Thoracic aorta (tissue), 2 donors: ENCODE measurements around the gene CYLD. TPM values are rescaled to one million over a fixed set of nuclear protein-coding genes. Genes with fewer than 3 reads are reported as not detected.

Experiments used
- ATAC-seq: fragments of 150-250 bp; one replicate; pipeline ENCODE4 v1.8.0; 2017; ENCODE audit warnings: low read depth; ENCODE audit not compliant: insufficient number of reproducible peaks, low FRiP score
- DNase-seq: peaks from one replicate; pipeline ENCODE4 v3.0.0-alpha.2; 2020; ENCODE audit warnings: low spot score
- H3K27ac ChIP-seq, 2 donors: fragments of 200-600 bp; sonication (generic); 1 replicate in 1 of 2; 2 replicates in 1 of 2; pipeline ENCODE4 v1.5.1; 2016; ENCODE audit warnings: mild to moderate bottlenecking in 2 of 2, moderate library complexity in 2 of 2
- H3K27me3 ChIP-seq: fragments of 200-600 bp; sonication (generic); replicated peaks from 2 replicates; pipeline ENCODE4 v1.6.0; 2016; ENCODE audit warnings: mild to moderate bottlenecking; ENCODE audit not compliant: insufficient read depth
- H3K36me3 ChIP-seq: fragments of 200-600 bp; sonication (generic); one replicate; pipeline ENCODE4 v1.5.1; 2016
- H3K4me1 ChIP-seq, 2 donors: fragments of 200-600 bp; sonication (generic); 1 replicate in 1 of 2; 2 replicates in 1 of 2; pipeline versions ENCODE4 v1.5.1 to v1.6.0; 2016; ENCODE audit warnings: low read depth in 2 of 2, mild to moderate bottlenecking in 1 of 2; ENCODE audit not compliant: control insufficient read depth in 1 of 2
- H3K4me3 ChIP-seq: fragments of 200-600 bp; sonication (generic); 2 replicates; pipeline ENCODE4 v1.5.1; 2016; ENCODE audit warnings: mild to moderate bottlenecking
- H3K9me3 ChIP-seq: fragments of 200-600 bp; sonication (generic); 2 replicates; pipeline ENCODE4 v1.5.1; 2016
- CTCF ChIP-seq: fragments of 200-600 bp; sonication (generic); IDR thresholded peaks from one replicate; pipeline ENCODE4 v1.5.1; 2019; ENCODE audit warnings: antibody characterized with exemption
- total RNA-seq, 2 donors: library from RNA; depleted of rRNA; stranded (reverse); fragments of >200 nt; gene quantifications; one replicate each; pipeline versions ENCODE4 v1.1.0 to v1.2.3, GENCODE V29; 2016

The CYLD gene
- total RNA-seq, 2 donors from 2014 or later, result 53.9 to 91.9 TPM

- no peaks in the 10 kb centered on the region for H3K9me3 ChIP-seq
- ATAC-seq, result no peak
- no peak for TF ChIP-seq CTCF
- H3K36me3 ChIP-seq, result no peaks in the 10 kb centered on the region
- no peak for DNase-seq
- no peak overlapping the region for H3K4me3 ChIP-seq
- no peak overlapping the region for H3K27ac ChIP-seq
- peaks cover 13 to 17% of the 10 kb centered on the region in 2 donors for H3K4me1 ChIP-seq
- no peaks in the 10 kb centered on the region for H3K27me3 ChIP-seq
These were observed 2.9 kb upstream of the CYLD start for GRCh38 chr16:50739031-50739430.

- H3K4me3 ChIP-seq, result peak overlapping the region; percentile 96
- no peak for DNase-seq
- H3K36me3 ChIP-seq, result no peaks in the 10 kb centered on the region
- ATAC-seq, result no peak
- peak overlapping the region in 1 of 2 donors; percentile 64 for H3K27ac ChIP-seq
- H3K4me1 ChIP-seq, result peaks cover 15 to 32% of the 10 kb centered on the region in 2 donors
- no peaks in the 10 kb centered on the region for H3K27me3 ChIP-seq
- no peaks in the 10 kb centered on the region for H3K9me3 ChIP-seq
- TF ChIP-seq CTCF, result no peak
These were observed 1.1 kb upstream of the CYLD start for GRCh38 chr16:50740736-50741135.

GRCh38 chr16:50741225-50741780 is 583 bp upstream of the CYLD start:
- H3K27me3 ChIP-seq, result no peaks in the 10 kb centered on the region
- H3K27ac ChIP-seq, result peak overlapping the region; percentile 31 to 64
- TF ChIP-seq CTCF, result no peak
- peaks cover 16 to 36% of the 10 kb centered on the region in 2 donors for H3K4me1 ChIP-seq
- no peaks in the 10 kb centered on the region for H3K9me3 ChIP-seq
- no peak for ATAC-seq
- no peak for DNase-seq
- H3K36me3 ChIP-seq, result no peaks in the 10 kb centered on the region
- peak overlapping the region; percentile 96 for H3K4me3 ChIP-seq

GRCh38 chr16:50742576-50743200 is 802 bp downstream of the CYLD start:
- H3K4me1 ChIP-seq, result peaks cover 22 to 44% of the 10 kb centered on the region in 2 donors

More at GRCh38 chr16:50742576-50743200, 802 bp downstream of the CYLD start:
- no peak for ATAC-seq
- Histone ChIP-seq H3K4me3 (peak overlapping the region; percentile 96), H3K27me3 (no peaks in the 10 kb centered on the region), H3K36me3 (peaks cover 4% of the 10 kb centered on the region), H3K27ac (peak overlapping the region; percentile 90 to 91), H3K9me3 (no peaks in the 10 kb centered on the region)
- TF ChIP-seq CTCF, result no peak
- DNase-seq, result no peak
